ENCODE measurements around the gene STMN1. TPM values are rescaled to one million over a fixed set of nuclear protein-coding genes. Genes with fewer than 3 reads are reported as not detected.

Gene STMN1
- total RNA-seq = 100 to 1,000 TPM in 1 of 2 donors, 10 to 100 TPM in 1; 79.1 to 149 TPM

DNA sequence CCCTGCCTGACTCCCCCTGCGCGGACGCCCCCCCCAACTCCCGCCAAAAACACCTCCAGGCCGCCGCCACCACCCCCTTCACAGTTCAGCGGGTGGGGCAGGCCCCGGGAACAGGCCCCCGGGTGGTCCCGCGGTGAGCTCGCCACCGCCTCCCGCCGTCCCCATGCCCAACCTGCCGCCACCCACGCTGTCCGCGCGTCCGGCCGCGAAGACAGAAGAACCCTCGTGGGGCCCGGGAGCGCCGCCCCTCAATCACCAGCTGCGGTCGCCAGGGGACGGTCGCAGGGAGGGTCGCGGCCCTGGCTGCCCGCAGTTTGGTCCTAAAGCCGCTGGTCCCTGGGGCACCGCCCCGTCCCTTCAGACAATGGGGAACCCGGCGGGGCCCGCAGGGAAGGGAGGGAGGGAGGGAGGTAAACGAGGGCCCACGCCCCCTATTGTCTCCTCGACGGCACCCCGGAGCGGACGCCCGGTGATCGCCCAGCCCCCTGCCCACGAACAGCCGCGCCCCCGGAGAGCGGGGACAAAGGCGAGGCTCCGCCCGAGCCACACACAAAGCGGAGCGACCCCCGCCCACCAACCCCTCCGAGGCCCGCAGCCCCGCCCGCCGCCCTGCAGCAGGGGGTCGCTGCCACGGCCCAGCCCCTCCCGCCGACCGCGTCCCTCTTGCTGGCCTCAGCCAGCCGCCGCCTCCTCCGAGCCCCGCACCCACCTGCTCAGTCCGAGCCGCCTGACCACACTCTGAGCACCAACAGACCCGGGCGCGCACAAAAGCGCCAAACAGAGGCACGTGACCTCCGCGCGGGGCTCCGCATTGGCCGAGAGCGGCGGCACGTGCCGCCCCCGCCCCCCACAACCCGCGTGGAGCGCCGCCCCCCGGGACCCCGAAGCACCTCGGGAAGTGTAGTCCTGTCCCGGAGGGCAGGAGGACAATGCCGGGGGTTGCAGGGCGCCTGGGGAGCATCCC, at the start of gene STMN1:
STMN1 (minus strand) TSS at position 740 of the 964 bp plus-strand sequence. CDS start 1,743 bp downstream, outside the sequence.
- TF ChIP-seq, protein P1, sequence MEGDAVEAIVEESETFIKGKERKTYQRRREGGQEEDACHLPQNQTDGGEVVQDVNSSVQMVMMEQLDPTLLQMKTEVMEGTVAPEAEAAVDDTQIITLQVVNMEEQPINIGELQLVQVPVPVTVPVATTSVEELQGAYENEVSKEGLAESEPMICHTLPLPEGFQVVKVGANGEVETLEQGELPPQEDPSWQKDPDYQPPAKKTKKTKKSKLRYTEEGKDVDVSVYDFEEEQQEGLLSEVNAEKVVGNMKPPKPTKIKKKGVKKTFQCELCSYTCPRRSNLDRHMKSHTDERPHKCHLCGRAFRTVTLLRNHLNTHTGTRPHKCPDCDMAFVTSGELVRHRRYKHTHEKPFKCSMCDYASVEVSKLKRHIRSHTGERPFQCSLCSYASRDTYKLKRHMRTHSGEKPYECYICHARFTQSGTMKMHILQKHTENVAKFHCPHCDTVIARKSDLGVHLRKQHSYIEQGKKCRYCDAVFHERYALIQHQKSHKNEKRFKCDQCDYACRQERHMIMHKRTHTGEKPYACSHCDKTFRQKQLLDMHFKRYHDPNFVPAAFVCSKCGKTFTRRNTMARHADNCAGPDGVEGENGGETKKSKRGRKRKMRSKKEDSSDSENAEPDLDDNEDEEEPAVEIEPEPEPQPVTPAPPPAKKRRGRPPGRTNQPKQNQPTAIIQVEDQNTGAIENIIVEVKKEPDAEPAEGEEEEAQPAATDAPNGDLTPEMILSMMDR (IDR thresholded peaks at IDR 0.05) = no peak
- H3K9ac ChIP-seq (ENCODE audit: low read depth in 2 of 2, low read length in 2 of 2) = peak within 1 kb of the TSS; percentile 26 to 57
- intact Hi-C loops (cut with DNase I) = no loop called here

GRCh38 chr1:25955553-25955952, 49.3 kb upstream of the STMN1 start:
- H3K4me1 ChIP-seq = no peaks in the 10 kb centered on the region
- TF ChIP-seq, protein P1 (IDR thresholded peaks at IDR 0.05) = no peak
- H3K9me3 ChIP-seq = no peaks in the 10 kb centered on the region
- no peaks in the 10 kb centered on the region for H3K36me3 ChIP-seq
- no peak overlapping the region for H3K27ac ChIP-seq
- H3K4me3 ChIP-seq = no peak overlapping the region
- no peak for DNase-seq
- no peak overlapping the region for H3K9ac ChIP-seq (ENCODE audit: low read depth in 2 of 2, low read length in 2 of 2)
- intact Hi-C loops (cut with DNase I) = no loop called here
- no peaks in the 10 kb centered on the region for H3K27me3 ChIP-seq

More for the DNA sequence above, at the start of gene STMN1:
- Histone ChIP-seq H3K27ac (no peak within 1 kb of the TSS), H3K27me3 (no peaks in the 10 kb centered on the region), H3K4me1 (peaks cover 5% of the 10 kb centered on the region), H3K9me3 (no peaks in the 10 kb centered on the region), H3K36me3 (no peaks in the 10 kb centered on the region), H3K4me3 (peak within 1 kb of the TSS; percentile 67)
- DNase-seq = peak; percentile 93

GRCh38 chr1:25954282-25954938, 48.2 kb upstream of the STMN1 start:
- intact Hi-C loops (cut with DNase I) = no loop called here
- H3K36me3 ChIP-seq = no peaks in the 10 kb centered on the region
- TF ChIP-seq, protein P1 (IDR thresholded peaks at IDR 0.05) = no peak
- no peak overlapping the region for H3K9ac ChIP-seq (ENCODE audit: low read depth in 2 of 2, low read length in 2 of 2)
- H3K27ac ChIP-seq = no peak overlapping the region
- no peaks in the 10 kb centered on the region for H3K4me1 ChIP-seq
- H3K4me3 ChIP-seq = no peak overlapping the region
- DNase-seq = no peak
- H3K9me3 ChIP-seq = no peaks in the 10 kb centered on the region
- H3K27me3 ChIP-seq = no peaks in the 10 kb centered on the region

DNA sequence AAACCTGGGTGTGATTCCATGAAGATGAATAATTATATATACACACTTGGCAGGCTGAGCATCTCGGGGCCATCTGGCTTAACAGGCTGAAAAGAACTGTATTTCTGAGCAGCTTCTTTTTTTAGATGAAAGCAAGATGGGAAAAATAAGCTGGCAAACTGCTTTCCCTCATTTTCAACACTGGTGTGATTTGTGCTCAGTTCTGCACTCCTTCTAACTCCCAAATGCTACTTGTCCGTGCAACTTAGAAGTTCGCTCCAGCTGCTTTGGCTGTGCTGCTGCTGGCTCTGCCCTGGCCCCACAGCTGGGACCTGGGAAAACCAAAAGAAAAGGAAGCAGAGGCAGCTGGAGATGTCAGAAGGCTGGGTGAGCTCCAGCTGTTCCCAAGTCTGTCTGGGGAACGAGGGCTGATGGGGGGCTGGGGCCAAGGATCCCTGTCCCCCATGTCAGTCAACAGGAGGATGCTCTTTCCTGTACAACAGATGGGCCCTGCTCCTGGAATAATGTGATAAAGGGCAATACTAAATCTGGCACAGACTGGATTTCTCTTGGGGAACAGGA, 46.7 kb upstream of the STMN1 start:
- TF ChIP-seq, protein P1 (IDR thresholded peaks at IDR 0.05) = no peak
- intact Hi-C loops (cut with DNase I) = no loop called here
- no peaks in the 10 kb centered on the region for H3K4me1 ChIP-seq
- H3K27ac ChIP-seq = no peak overlapping the region
- no peaks in the 10 kb centered on the region for H3K9me3 ChIP-seq
- no peaks in the 10 kb centered on the region for H3K36me3 ChIP-seq
- H3K4me3 ChIP-seq = no peak overlapping the region
- DNase-seq = no peak
- no peak overlapping the region for H3K9ac ChIP-seq (ENCODE audit: low read depth in 2 of 2, low read length in 2 of 2)
- H3K27me3 ChIP-seq = no peaks in the 10 kb centered on the region

GRCh38 chr1:25948641-25949040, 42.4 kb upstream of the STMN1 start:
- TF ChIP-seq, protein P1 (IDR thresholded peaks at IDR 0.05) = no peak
- no peak for DNase-seq
- intact Hi-C loops (cut with DNase I) = no loop called here
- no peak overlapping the region for H3K9ac ChIP-seq (ENCODE audit: low read depth in 2 of 2, low read length in 2 of 2)
- no peaks in the 10 kb centered on the region for H3K27me3 ChIP-seq
- no peak overlapping the region for H3K4me3 ChIP-seq
- H3K9me3 ChIP-seq = no peaks in the 10 kb centered on the region
- H3K4me1 ChIP-seq = no peaks in the 10 kb centered on the region
- H3K27ac ChIP-seq = no peak overlapping the region
- H3K36me3 ChIP-seq = no peaks in the 10 kb centered on the region
